Measurements from ENCODE around the gene UCN. TPM values are rescaled to one million over a fixed set of nuclear protein-coding genes. Genes with fewer than 3 reads are reported as not detected.

UCN gene
- total RNA-seq, 1 experiment from 2014 or later, result 7.9 TPM

- no peak overlapping the region for H3K27ac Mint-ChIP-seq (ENCODE audit: low read depth, unreplicated experiment)
- DNase-seq (ENCODE audit: unreplicated experiment), result no peak
- TF ChIP-seq CTCF (IDR thresholded peaks at IDR 0.05; ENCODE audit: unreplicated experiment), result no peak
- intact Hi-C loops (cut with micrococcal nuclease), result no loop called here
- no peaks in the 10 kb centered on the region for H3K36me3 Mint-ChIP-seq (ENCODE audit: insufficient read depth, unreplicated experiment)
- no TSS peak for BruUV-seq (replicated peaks)
- ChIA-PET POLR2A (no interaction called here), CTCF (interaction anchor here (1.1 to 6.1 kb wide), 2 partner anchors 15 to 40 kb away, joined by 3 to 46 read pairs; partner anchors contain the start of gene TRIM54)
- peaks cover 13% of the 10 kb centered on the region for H3K27me3 Mint-ChIP-seq (ENCODE audit: insufficient read depth, unreplicated experiment)
- H3K4me3 Mint-ChIP-seq (ENCODE audit: unreplicated experiment), result no peak overlapping the region
- H3K4me1 Mint-ChIP-seq (ENCODE audit: insufficient read depth, unreplicated experiment), result peaks cover 8% of the 10 kb centered on the region
- H3K9me3 Mint-ChIP-seq (ENCODE audit: unreplicated experiment), result no peaks in the 10 kb centered on the region
Measured at GRCh38 chr2:27296481-27296880, 11.8 kb downstream of the UCN start.

- H3K9me3 Mint-ChIP-seq (ENCODE audit: unreplicated experiment), result no peaks in the 10 kb centered on the region
- BruUV-seq (replicated peaks), result no TSS peak
- no peaks in the 10 kb centered on the region for H3K36me3 Mint-ChIP-seq (ENCODE audit: insufficient read depth, unreplicated experiment)
- no peak overlapping the region for H3K4me3 Mint-ChIP-seq (ENCODE audit: unreplicated experiment)
- intact Hi-C loops (cut with micrococcal nuclease), result no loop called here
- peaks cover 8% of the 10 kb centered on the region for H3K4me1 Mint-ChIP-seq (ENCODE audit: insufficient read depth, unreplicated experiment)
- POLR2A ChIA-PET, result interaction anchor here (1.5 to 2.9 kb wide), 3 partner anchors 8 to 27 kb away, joined by 6 to 22 read pairs (median 19); partner anchors contain the start of gene TRIM54
- H3K27me3 Mint-ChIP-seq (ENCODE audit: insufficient read depth, unreplicated experiment), result peaks cover 14% of the 10 kb centered on the region
- no peak overlapping the region for H3K27ac Mint-ChIP-seq (ENCODE audit: low read depth, unreplicated experiment)
- no peak for TF ChIP-seq CTCF (IDR thresholded peaks at IDR 0.05; ENCODE audit: unreplicated experiment)
- DNase-seq (ENCODE audit: unreplicated experiment), result no peak
- CTCF ChIA-PET, result interaction anchor here (0.6 to 6.1 kb wide), 2 partner anchors 14 to 64 kb away, joined by 4 to 46 read pairs; partner anchors contain the start of gene TRIM54
Measured at GRCh38 chr2:27294928-27295327, 13.3 kb downstream of the UCN start.

- ChIA-PET CTCF (interaction anchor here (0.6 to 6.1 kb wide), 5 partner anchors 11 to 194 kb away, joined by 3 to 46 read pairs (median 9); partner anchors contain the start of gene TRIM54), POLR2A (interaction anchor here (1.9 to 2.9 kb wide), 2 partner anchors 9 to 32 kb away, joined by 7 to 22 read pairs; partner anchors contain the start of gene TRIM54)
- Mint-ChIP-seq H3K4me1 (ENCODE audit: insufficient read depth, unreplicated experiment) (peaks cover 8% of the 10 kb centered on the region), H3K27me3 (ENCODE audit: insufficient read depth, unreplicated experiment) (peaks cover 14% of the 10 kb centered on the region), H3K9me3 (ENCODE audit: unreplicated experiment) (no peaks in the 10 kb centered on the region), H3K27ac (ENCODE audit: low read depth, unreplicated experiment) (no peak overlapping the region), H3K4me3 (ENCODE audit: unreplicated experiment) (no peak overlapping the region), H3K36me3 (ENCODE audit: insufficient read depth, unreplicated experiment) (no peaks in the 10 kb centered on the region)
- intact Hi-C loops (cut with micrococcal nuclease), result no loop called here
- TF ChIP-seq CTCF (IDR thresholded peaks at IDR 0.05; ENCODE audit: unreplicated experiment), result no peak
- peak; percentile 33 for DNase-seq (ENCODE audit: unreplicated experiment)
- no TSS peak for BruUV-seq (replicated peaks)
Measured at GRCh38 chr2:27291865-27292264, 16.4 kb downstream of the UCN start.

- POLR2A ChIA-PET, result no interaction called here
- Mint-ChIP-seq H3K27me3 (ENCODE audit: insufficient read depth, unreplicated experiment) (peaks cover 14% of the 10 kb centered on the region), H3K4me1 (ENCODE audit: insufficient read depth, unreplicated experiment) (peaks cover 8% of the 10 kb centered on the region), H3K36me3 (ENCODE audit: insufficient read depth, unreplicated experiment) (no peaks in the 10 kb centered on the region), H3K4me3 (ENCODE audit: unreplicated experiment) (no peak overlapping the region), H3K9me3 (ENCODE audit: unreplicated experiment) (no peaks in the 10 kb centered on the region), H3K27ac (ENCODE audit: low read depth, unreplicated experiment) (no peak overlapping the region)
- CTCF ChIA-PET, result interaction anchor here (1.4 to 5.1 kb wide), 3 partner anchors 9 to 13 kb away, joined by 4 to 32 read pairs (median 9); partner anchors contain the start of gene TRIM54
- TF ChIP-seq CTCF (IDR thresholded peaks at IDR 0.05; ENCODE audit: unreplicated experiment), result no peak
- intact Hi-C loops (cut with micrococcal nuclease), result no loop called here
- no peak for DNase-seq (ENCODE audit: unreplicated experiment)
- no TSS peak for BruUV-seq (replicated peaks)
Measured at GRCh38 chr2:27290549-27290948, 17.7 kb downstream of the UCN start.
